A549 (cell line): Measurements from ENCODE around the gene THADA. TPM values are rescaled to one million over a fixed set of nuclear protein-coding genes. Genes with fewer than 3 reads are reported as not detected.

Experiments used
- ATAC-seq, 2 experiments: fragments of 200-7000 bp in 1 of 2; fragments of >200 bp in 1 of 2; cut with Nextera tagmentation in 1 of 2; cut with Tn5 transposase in 1 of 2; 3 replicates each; pipeline versions ENCODE4 v1.8.0 to v1.9.1; 2018 to 2020; ENCODE audit warnings: mild to moderate bottlenecking in 1 of 2, moderate library complexity in 1 of 2
- CTCF ChIA-PET: fragments of 300-600 bp; sonication (Branson Sonifier 250); formaldehyde crosslinking; extraction: SDS; loops from one replicate; lab custom pipeline; 2021; ENCODE audit warnings: antibody characterized with exemption, inconsistent platforms; lab: Yijun Ruan, JAX
- POLR2A ChIA-PET: fragments of 350-600 bp; formaldehyde crosslinking; extraction: SDS; loops from one replicate; lab custom pipeline; 2021; ENCODE audit warnings: antibody characterized with exemption, inconsistent platforms; lab: Yijun Ruan, JAX
- DNase-seq, 2 experiments: peaks; one replicate each; pipeline versions ENCODE4 v3.0.0 to v3.0.0-alpha.2; 2011 to 2016; ENCODE audit warnings: low read depth in 1 of 2, low spot score in 1 of 2
- FAIRE-seq: peaks from 2 replicates; lab custom pipeline; 2011; peaks lifted over from hg19 to GRCh38; lab: Jason Lieb, UNC
- H3K27ac ChIP-seq, 2 experiments: fragments of >200 bp; sonication (Bioruptor Twin); formaldehyde crosslinking; 3 replicates each; pipeline ENCODE4 v1.5.1; 2016 to 2017
- H3K4me1 ChIP-seq: fragments of >200 bp; sonication (Bioruptor Twin); formaldehyde crosslinking; 3 replicates; pipeline ENCODE4 v1.6.1; 2016
- H3K4me2 ChIP-seq: fragments of >200 bp; sonication (Bioruptor Twin); formaldehyde crosslinking; 3 replicates; pipeline ENCODE4 v1.6.1; 2016
- H3K4me3 ChIP-seq: fragments of >200 bp; sonication (Bioruptor Twin); formaldehyde crosslinking; 3 replicates; pipeline ENCODE4 v1.5.1; 2016
- H3K9me3 ChIP-seq: fragments of >200 bp; sonication (Bioruptor Twin); formaldehyde crosslinking; 3 replicates; pipeline ENCODE4 v1.6.1; 2016
- BHLHE40 ChIP-seq: IDR thresholded peaks from 2 replicates; pipeline ENCODE4 v1.6.1; 2012; ENCODE audit warnings: low read depth, low read length, inconsistent platforms
- CHD4 ChIP-seq: fragments of 200-600 bp; sonication (generic); IDR thresholded peaks from 2 replicates; pipeline ENCODE4 v1.6.1; 2016; ENCODE audit warnings: antibody characterized with exemption, mild to moderate bottlenecking, borderline replicate concordance
- FOSL2 ChIP-seq, 2 experiments: fragments of 450-650 bp in 1 of 2; fragments of >200 bp in 1 of 2; sonication (Bioruptor Twin) in 1 of 2; formaldehyde crosslinking; IDR thresholded peaks; 2 replicates each; pipeline versions ENCODE4 v1.5.0 to v1.6.1; 2016 to 2020; ENCODE audit warnings: mild to moderate bottlenecking in 1 of 2, moderate library complexity in 1 of 2
- FOXS1 ChIP-seq: fragments of 250-450 bp; sonication (Bioruptor Pico); IDR thresholded peaks from 2 replicates; pipeline ENCODE4 v1.5.0; 2020; ENCODE audit warnings: mild to moderate bottlenecking, moderate library complexity
- HEYL ChIP-seq: fragments of 250-450 bp; sonication (Bioruptor Pico); IDR thresholded peaks from 2 replicates; pipeline ENCODE4 v1.8.0; 2021; ENCODE audit warnings: mild to moderate bottlenecking, moderate library complexity
- HOXB13 ChIP-seq: fragments of 250-450 bp; sonication (Bioruptor Pico); IDR thresholded peaks from 2 replicates; pipeline ENCODE4 v1.5.0; 2020; ENCODE audit warnings: low read depth, mild to moderate bottlenecking, moderate library complexity
- JUN ChIP-seq, 2 experiments: fragments of >200 bp; sonication (Bioruptor Twin); formaldehyde crosslinking; IDR thresholded peaks; 2 replicates in 1 of 2; 3 replicates in 1 of 2; pipeline ENCODE4 v1.6.1; 2016 to 2017
- JUNB ChIP-seq: fragments of >200 bp; sonication (Bioruptor Twin); formaldehyde crosslinking; IDR thresholded peaks from 2 replicates; pipeline ENCODE4 v1.6.1; 2016
- KDM1A ChIP-seq: fragments of 200-600 bp; sonication (generic); IDR thresholded peaks from 2 replicates; pipeline ENCODE4 v1.6.1; 2016; ENCODE audit warnings: low read depth, mild to moderate bottlenecking
- MYC ChIP-seq: IDR thresholded peaks from 2 replicates; pipeline ENCODE4 v1.6.1; 2012; ENCODE audit warnings: mild to moderate bottlenecking, inconsistent platforms, low read length, improper control_type of control experiment, borderline replicate concordance
- NFE2L2 ChIP-seq: fragments of 150-350 bp; conservative IDR thresholded peaks from 2 replicates; pipeline ENCODE4 v1.6.1; 2014; ENCODE audit warnings: low read length
- NPAS2 ChIP-seq: fragments of 250-450 bp; sonication (Bioruptor Pico); IDR thresholded peaks from 2 replicates; pipeline ENCODE4 v1.8.0; 2022; ENCODE audit warnings: mild to moderate bottlenecking, moderate library complexity, borderline replicate concordance
- PBX3 ChIP-seq: IDR thresholded peaks from 2 replicates; pipeline ENCODE4 v1.6.1; 2012
- RARB ChIP-seq: fragments of 250-450 bp; sonication (Bioruptor Pico); IDR thresholded peaks from 2 replicates; pipeline ENCODE4 v1.8.0; 2021; ENCODE audit warnings: mild to moderate bottlenecking, moderate library complexity
- RCOR1 ChIP-seq: fragments of 150-350 bp; IDR thresholded peaks from 2 replicates; pipeline ENCODE4 v1.6.1; 2014; ENCODE audit warnings: antibody characterized with exemption, low read length, low read depth
- RFX5 ChIP-seq: fragments of 450-650 bp; IDR thresholded peaks from 2 replicates; pipeline ENCODE4 v1.7.1; 2014; ENCODE audit warnings: antibody characterized with exemption, mild to moderate bottlenecking, moderate library complexity
- SMC3 ChIP-seq: fragments of >200 bp; sonication (Bioruptor Twin); formaldehyde crosslinking; IDR thresholded peaks from 3 replicates; pipeline ENCODE4 v1.6.1; 2018; ENCODE audit warnings: inconsistent platforms
- TP53 ChIP-seq: fragments of 250-450 bp; sonication (Bioruptor Pico); IDR thresholded peaks from 2 replicates; pipeline ENCODE4 v1.5.0; 2021; ENCODE audit warnings: mild to moderate bottlenecking, moderate library complexity
- ZC3H11A ChIP-seq: fragments of 450-650 bp; IDR thresholded peaks from 2 replicates; pipeline ENCODE4 v1.6.1; 2014; ENCODE audit warnings: antibody characterized with exemption, mild to moderate bottlenecking
- ZFP36 ChIP-seq: fragments of 450-650 bp; IDR thresholded peaks from 2 replicates; pipeline ENCODE4 v1.6.1; 2014; ENCODE audit warnings: borderline replicate concordance; ENCODE audit not compliant: partially characterized antibody
- ZNF302 ChIP-seq: fragments of 250-450 bp; sonication (Bioruptor Pico); IDR thresholded peaks from 2 replicates; pipeline ENCODE4 v1.9.0; 2021; ENCODE audit warnings: inconsistent platforms, mild to moderate bottlenecking, moderate library complexity
- WGBS: methylation state at CpG from one replicate; pipeline ENCODE4 v1.1.6; 2017; ENCODE audit errors: missing lambda C conversion rate; 5-methylcytosine and 5-hydroxymethylcytosine counted together
- polyA plus RNA-seq, 4 experiments: library from polyadenylated mRNA; depleted of rRNA in 3 of 4; stranded (reverse); fragments of >200 nt; fragmentation: RNase III in 1 of 4; extraction: RNeasy Plus Mini Kit Qiagen cat#74134 plus additional on column Dnase treatment in 1 of 4; gene quantifications; 2 replicates in 3 of 4; 3 replicates in 1 of 4; pipeline ENCODE4 v1.2.3, GENCODE V29; 2011 to 2017
- TF ChIP-seq, protein P1 (sequence below): fragments of 250-450 bp; sonication (Bioruptor Pico); IDR thresholded peaks from 2 replicates; pipeline ENCODE4 v1.5.0; 2021; ENCODE audit warnings: mild to moderate bottlenecking, moderate library complexity, borderline replicate concordance
- TF ChIP-seq, protein P2 (sequence below): fragments of 200-600 bp; sonication (generic); IDR thresholded peaks from 2 replicates; pipeline ENCODE4 v1.6.1; 2016; ENCODE audit warnings: antibody characterized with exemption, mild to moderate bottlenecking, moderate library complexity

Gene THADA
- polyA plus RNA-seq, 2 of the 4 experiments (the other 2 are of a cell fraction), result 21.8 to 37.9 TPM

GRCh38 chr2:43407935-43408334 is 187.9 kb downstream of the THADA start:
- CTCF ChIA-PET, result interaction anchor here (1.0 kb wide), 1 partner anchor 449 kb away, joined by 3 read pairs; no protein-coding TSS in a partner anchor
- no peak for ATAC-seq
- Histone ChIP-seq H3K4me1 (peaks cover 13% of the 10 kb centered on the region), H3K4me2 (no peak overlapping the region), H3K9me3 (no peaks in the 10 kb centered on the region), H3K4me3 (no peak overlapping the region), H3K27ac (no peak overlapping the region)
- no peak for FAIRE-seq
- no peak for TF ChIP-seq JUN (IDR thresholded peaks at IDR 0.05)
- no peak for TF ChIP-seq HOXB13 (CRISPR knock-in tag)
- TF ChIP-seq CHD4, result no peak
- TF ChIP-seq TP53 (CRISPR knock-in tag), result no peak
- TF ChIP-seq ZC3H11A, result no peak
- no peak for TF ChIP-seq SMC3
- no peak for TF ChIP-seq PBX3
- no peak for TF ChIP-seq NPAS2 (CRISPR knock-in tag)
- DNase-seq, result no peak
- WGBS, result 88% methylated on average over 2 of the region's 2 CpGs
- POLR2A ChIA-PET, result no interaction called here

- Histone ChIP-seq H3K9me3 (no peaks in the 10 kb centered on the region), H3K27ac (no peak overlapping the region), H3K4me2 (no peak overlapping the region), H3K4me3 (no peak overlapping the region), H3K4me1 (peaks cover 2% of the 10 kb centered on the region)
- DNase-seq (no peak), ATAC-seq (no peak), FAIRE-seq (no peak)
- WGBS, result 88% methylated on average over 6 of the region's 6 CpGs
- POLR2A ChIA-PET, result no interaction called here
- CTCF ChIA-PET, result interaction anchor here (0.6 kb wide), 1 partner anchor 108 kb away, joined by 4 read pairs; no protein-coding TSS in a partner anchor
- no peak for TF ChIP-seq ZNF302 (CRISPR knock-in tag)
- TF ChIP-seq FOSL2 (IDR thresholded peaks at IDR 0.05), result no peak
- TF ChIP-seq FOSL2 (CRISPR knock-in tag; IDR thresholded peaks at IDR 0.05), result no peak
- no peak for TF ChIP-seq BHLHE40
- TF ChIP-seq JUN (IDR thresholded peaks at IDR 0.05), result no peak
- TF ChIP-seq TP53 (CRISPR knock-in tag), result no peak
- no peak for TF ChIP-seq RFX5
- no peak for TF ChIP-seq KDM1A
- TF ChIP-seq RCOR1, result no peak
- no peak for TF ChIP-seq NFE2L2
- TF ChIP-seq, protein P1, sequence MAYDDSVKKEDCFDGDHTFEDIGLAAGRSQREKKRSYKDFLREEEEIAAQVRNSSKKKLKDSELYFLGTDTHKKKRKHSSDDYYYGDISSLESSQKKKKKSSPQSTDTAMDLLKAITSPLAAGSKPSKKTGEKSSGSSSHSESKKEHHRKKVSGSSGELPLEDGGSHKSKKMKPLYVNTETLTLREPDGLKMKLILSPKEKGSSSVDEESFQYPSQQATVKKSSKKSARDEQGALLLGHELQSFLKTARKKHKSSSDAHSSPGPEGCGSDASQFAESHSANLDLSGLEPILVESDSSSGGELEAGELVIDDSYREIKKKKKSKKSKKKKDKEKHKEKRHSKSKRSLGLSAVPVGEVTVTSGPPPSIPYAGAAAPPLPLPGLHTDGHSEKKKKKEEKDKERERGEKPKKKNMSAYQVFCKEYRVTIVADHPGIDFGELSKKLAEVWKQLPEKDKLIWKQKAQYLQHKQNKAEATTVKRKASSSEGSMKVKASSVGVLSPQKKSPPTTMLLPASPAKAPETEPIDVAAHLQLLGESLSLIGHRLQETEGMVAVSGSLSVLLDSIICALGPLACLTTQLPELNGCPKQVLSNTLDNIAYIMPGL (CRISPR knock-in tag), result no peak
- TF ChIP-seq JUNB, result no peak
- TF ChIP-seq CHD4, result no peak
- TF ChIP-seq FOXS1 (CRISPR knock-in tag), result no peak
These were observed 189.1 kb downstream of the THADA start for GRCh38 chr2:43406651-43407279.

GRCh38 chr2:43405829-43406228 is 190.0 kb downstream of the THADA start:
- Histone ChIP-seq H3K9me3 (no peaks in the 10 kb centered on the region), H3K4me1 (no peaks in the 10 kb centered on the region), H3K27ac (0 out of 6 replicates have a peak overlapping the region, but pooled peaks of 1 of the 2 experiments have one; percentile 7), H3K4me3 (no peak overlapping the region), H3K4me2 (no peak overlapping the region)
- FAIRE-seq (no peak), ATAC-seq (no peak), DNase-seq (no peak)
- ChIA-PET POLR2A (no interaction called here), CTCF (interaction anchor here (0.8 kb wide), 1 partner anchor 16 kb away, joined by 3 read pairs; no protein-coding TSS in a partner anchor)
- WGBS, result 94% methylated on average over 1 of the region's 1 CpG
- TF ChIP-seq HEYL (no peak), ZNF302 (CRISPR knock-in tag) (no peak), ZFP36 (no peak), HOXB13 (CRISPR knock-in tag) (no peak), MYC (no peak), FOSL2 (IDR thresholded peaks at IDR 0.05) (no peak), FOSL2 (CRISPR knock-in tag; IDR thresholded peaks at IDR 0.05) (no peak), RARB (no peak)
- TF ChIP-seq, protein P1 (CRISPR knock-in tag), result no peak
- TF ChIP-seq, protein P2, sequence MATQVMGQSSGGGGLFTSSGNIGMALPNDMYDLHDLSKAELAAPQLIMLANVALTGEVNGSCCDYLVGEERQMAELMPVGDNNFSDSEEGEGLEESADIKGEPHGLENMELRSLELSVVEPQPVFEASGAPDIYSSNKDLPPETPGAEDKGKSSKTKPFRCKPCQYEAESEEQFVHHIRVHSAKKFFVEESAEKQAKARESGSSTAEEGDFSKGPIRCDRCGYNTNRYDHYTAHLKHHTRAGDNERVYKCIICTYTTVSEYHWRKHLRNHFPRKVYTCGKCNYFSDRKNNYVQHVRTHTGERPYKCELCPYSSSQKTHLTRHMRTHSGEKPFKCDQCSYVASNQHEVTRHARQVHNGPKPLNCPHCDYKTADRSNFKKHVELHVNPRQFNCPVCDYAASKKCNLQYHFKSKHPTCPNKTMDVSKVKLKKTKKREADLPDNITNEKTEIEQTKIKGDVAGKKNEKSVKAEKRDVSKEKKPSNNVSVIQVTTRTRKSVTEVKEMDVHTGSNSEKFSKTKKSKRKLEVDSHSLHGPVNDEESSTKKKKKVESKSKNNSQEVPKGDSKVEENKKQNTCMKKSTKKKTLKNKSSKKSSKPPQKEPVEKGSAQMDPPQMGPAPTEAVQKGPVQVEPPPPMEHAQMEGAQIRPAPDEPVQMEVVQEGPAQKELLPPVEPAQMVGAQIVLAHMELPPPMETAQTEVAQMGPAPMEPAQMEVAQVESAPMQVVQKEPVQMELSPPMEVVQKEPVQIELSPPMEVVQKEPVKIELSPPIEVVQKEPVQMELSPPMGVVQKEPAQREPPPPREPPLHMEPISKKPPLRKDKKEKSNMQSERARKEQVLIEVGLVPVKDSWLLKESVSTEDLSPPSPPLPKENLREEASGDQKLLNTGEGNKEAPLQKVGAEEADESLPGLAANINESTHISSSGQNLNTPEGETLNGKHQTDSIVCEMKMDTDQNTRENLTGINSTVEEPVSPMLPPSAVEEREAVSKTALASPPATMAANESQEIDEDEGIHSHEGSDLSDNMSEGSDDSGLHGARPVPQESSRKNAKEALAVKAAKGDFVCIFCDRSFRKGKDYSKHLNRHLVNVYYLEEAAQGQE, result no peak
